ENCODE measurements around the gene FAM50A. TPM values are rescaled to one million over a fixed set of nuclear protein-coding genes. Genes with fewer than 3 reads are reported as not detected.

FAM50A gene
- total RNA-seq, 1 experiment from 2014 or later, result 63.4 TPM

GRCh38 chrX:154436983-154437752 lies 6.8 kb upstream of the FAM50A start, which contains the start of gene GDI1:
GDI1 (plus strand) TSS chrX:154437154; CDS start chrX:154437255, 101 bp downstream.
- no peak for DNase-seq (ENCODE audit: low spot score)
- in situ Hi-C loops (cut with HindIII; ENCODE audit: low sequenced_read_pairs), result no loop called here

GRCh38 chrX:154437971-154438893 lies 5.7 kb upstream of the FAM50A start:
- DNase-seq (ENCODE audit: low spot score), result no peak
- in situ Hi-C loops (cut with HindIII; ENCODE audit: low sequenced_read_pairs), result no loop called here

- no peak for DNase-seq (ENCODE audit: low spot score)
- in situ Hi-C loops (cut with HindIII; ENCODE audit: low sequenced_read_pairs), result no loop called here
These were observed 4.1 kb upstream of the FAM50A start for GRCh38 chrX:154439841-154440240.

- no peak for DNase-seq (ENCODE audit: low spot score)
- in situ Hi-C loops (cut with HindIII; ENCODE audit: low sequenced_read_pairs), result no loop called here
These were observed 3.2 kb upstream of the FAM50A start for GRCh38 chrX:154440623-154441357.

- in situ Hi-C loops (cut with HindIII; ENCODE audit: low sequenced_read_pairs), result no loop called here
- no peak for DNase-seq (ENCODE audit: low spot score)
These were observed 2.4 kb upstream of the FAM50A start for GRCh38 chrX:154441564-154441963.

- no peak for DNase-seq (ENCODE audit: low spot score)
These were observed 1.8 kb upstream of the FAM50A start for GRCh38 chrX:154441984-154442707.

GRCh38 chrX:154443479-154443910 lies 446 bp upstream of the FAM50A start:
- no peak for DNase-seq (ENCODE audit: low spot score)
- in situ Hi-C loops (cut with HindIII; ENCODE audit: low sequenced_read_pairs), result no loop called here

More at GRCh38 chrX:154441984-154442707, 1.8 kb upstream of the FAM50A start:
- in situ Hi-C loops (cut with HindIII; ENCODE audit: low sequenced_read_pairs), result no loop called here

GRCh38 chrX:154444755-154445246 lies 860 bp downstream of the FAM50A start:
- in situ Hi-C loops (cut with HindIII; ENCODE audit: low sequenced_read_pairs), result no loop called here
- DNase-seq (ENCODE audit: low spot score), result no peak

GRCh38 chrX:154445776-154446175 lies 1.8 kb downstream of the FAM50A start:
- no peak for DNase-seq (ENCODE audit: low spot score)
- in situ Hi-C loops (cut with HindIII; ENCODE audit: low sequenced_read_pairs), result no loop called here

GRCh38 chrX:154446430-154446829 lies 2.5 kb downstream of the FAM50A start:
- in situ Hi-C loops (cut with HindIII; ENCODE audit: low sequenced_read_pairs), result no loop called here
- no peak for DNase-seq (ENCODE audit: low spot score)

- in situ Hi-C loops (cut with HindIII; ENCODE audit: low sequenced_read_pairs), result no loop called here
- DNase-seq (ENCODE audit: low spot score), result no peak
These were observed 4.5 kb downstream of the FAM50A start for GRCh38 chrX:154448484-154448883.

- in situ Hi-C loops (cut with HindIII; ENCODE audit: low sequenced_read_pairs), result no loop called here
- no peak for DNase-seq (ENCODE audit: low spot score)
These were observed 5.7 kb downstream of the FAM50A start for GRCh38 chrX:154449618-154450017.

GRCh38 chrX:154450312-154450711 lies 6.4 kb downstream of the FAM50A start:
- DNase-seq (ENCODE audit: low spot score), result no peak
- in situ Hi-C loops (cut with HindIII; ENCODE audit: low sequenced_read_pairs), result no loop called here

- peak; percentile 44 for DNase-seq (ENCODE audit: low spot score)
- in situ Hi-C loops (cut with HindIII; ENCODE audit: low sequenced_read_pairs), result no loop called here
These were observed 8.9 kb downstream of the FAM50A start for GRCh38 chrX:154452823-154453222.

GRCh38 chrX:154457491-154458115 lies 13.7 kb downstream of the FAM50A start:
- no peak for DNase-seq (ENCODE audit: low spot score)
- in situ Hi-C loops (cut with HindIII; ENCODE audit: low sequenced_read_pairs), result no loop called here

- in situ Hi-C loops (cut with HindIII; ENCODE audit: low sequenced_read_pairs), result no loop called here
- DNase-seq (ENCODE audit: low spot score), result no peak
These were observed 14.4 kb downstream of the FAM50A start, which contains the start of gene PLXNA3 for GRCh38 chrX:154458116-154458953. PLXNA3 (plus strand) TSS chrX:154458281; CDS start chrX:154460184, 1,903 bp downstream.

All from G401 (cell line).